Right lobe of liver (tissue), 4 donors: ENCODE results near the gene NDFIP2.

ENCODE experiments used
- POLR2A ChIP-seq: fragments of 450-650 bp; IDR thresholded peaks from one replicate; pipeline ENCODE4 v1.6.1; 2017; ENCODE audit warnings: antibody characterized with exemption, mild to moderate bottlenecking
- TF ChIP-seq, protein P1 (sequence below), 4 donors: fragments of 200-600 bp in 3 of 4; fragments of 450-650 bp in 1 of 4; IDR thresholded peaks; one replicate each; pipeline versions ENCODE4 v1.5.1 to v1.8.0; 2016 to 2022; ENCODE audit warnings: antibody characterized with exemption in 4 of 4, mild to moderate bottlenecking in 2 of 4
- donor health status: DM: no; HTN: no; CAD: no.
- donor health status: DM: no; HTN: no; CAD: no.
- donor health status: DM: no; HTN: yes; CAD: no.

- TF ChIP-seq POLR2A = no peak
- TF ChIP-seq, protein P1, sequence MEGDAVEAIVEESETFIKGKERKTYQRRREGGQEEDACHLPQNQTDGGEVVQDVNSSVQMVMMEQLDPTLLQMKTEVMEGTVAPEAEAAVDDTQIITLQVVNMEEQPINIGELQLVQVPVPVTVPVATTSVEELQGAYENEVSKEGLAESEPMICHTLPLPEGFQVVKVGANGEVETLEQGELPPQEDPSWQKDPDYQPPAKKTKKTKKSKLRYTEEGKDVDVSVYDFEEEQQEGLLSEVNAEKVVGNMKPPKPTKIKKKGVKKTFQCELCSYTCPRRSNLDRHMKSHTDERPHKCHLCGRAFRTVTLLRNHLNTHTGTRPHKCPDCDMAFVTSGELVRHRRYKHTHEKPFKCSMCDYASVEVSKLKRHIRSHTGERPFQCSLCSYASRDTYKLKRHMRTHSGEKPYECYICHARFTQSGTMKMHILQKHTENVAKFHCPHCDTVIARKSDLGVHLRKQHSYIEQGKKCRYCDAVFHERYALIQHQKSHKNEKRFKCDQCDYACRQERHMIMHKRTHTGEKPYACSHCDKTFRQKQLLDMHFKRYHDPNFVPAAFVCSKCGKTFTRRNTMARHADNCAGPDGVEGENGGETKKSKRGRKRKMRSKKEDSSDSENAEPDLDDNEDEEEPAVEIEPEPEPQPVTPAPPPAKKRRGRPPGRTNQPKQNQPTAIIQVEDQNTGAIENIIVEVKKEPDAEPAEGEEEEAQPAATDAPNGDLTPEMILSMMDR (IDR thresholded peaks at IDR 0.05) = no peak
Observed at GRCh38 chr13:79571147-79571546, 90.2 kb downstream of the NDFIP2 start.
